CD4-positive, alpha-beta T cell (primary cell): ENCODE data around the gene CT45A9. TPM values are rescaled to one million over a fixed set of nuclear protein-coding genes. Genes with fewer than 3 reads are reported as not detected.
"Not testable (repeated sequence)": the region's sequence is repeated elsewhere in the genome, so short reads cannot be mapped to it uniquely, and the experiment has no call there.

ENCODE experiments used
- ATAC-seq: fragments of 200-7000 bp; cut with Tn5 transposase; one replicate; pipeline ENCODE4 v1.10.0; 2022; ENCODE audit warnings: mild to moderate bottlenecking; ENCODE audit not compliant: poor library complexity
- CTCF ChIA-PET: fragments of 350-600 bp; sonication (Branson Sonifier 250); formaldehyde crosslinking; loops from one replicate; lab custom pipeline; 2021; ENCODE audit warnings: antibody characterized with exemption, inconsistent platforms; lab: Charles Lee
- POLR2A ChIA-PET: fragments of 350-600 bp; sonication (Branson Sonifier 250); formaldehyde crosslinking; loops from one replicate; lab custom pipeline; 2021; ENCODE audit warnings: antibody characterized with exemption, inconsistent platforms; lab: Charles Lee
- DNase-seq, 14 experiments: peaks; one replicate each; pipeline ENCODE4 v3.0.0-alpha.2; 2013 to 2020; ENCODE audit warnings: mixed read lengths in 2 of 14
- H3K27ac ChIP-seq, 2 donors: one replicate each; pipeline versions ENCODE4 v1.5.1 to v1.7.0; 2013; ENCODE audit warnings: low read length in 2 of 2, low read depth in 1 of 2, mild to moderate bottlenecking in 1 of 2
- H3K27me3 ChIP-seq, 2 experiments: 1 replicate in 1 of 2; 2 replicates in 1 of 2; pipeline versions ENCODE4 v1.6.1 to v1.7.0; 2013; ENCODE audit warnings: low read length in 2 of 2, control low read depth in 1 of 2, mild to moderate bottlenecking in 1 of 2, moderate library complexity in 1 of 2; ENCODE audit not compliant: insufficient read depth in 2 of 2, control insufficient read depth in 1 of 2
- H3K36me3 ChIP-seq: one replicate; pipeline ENCODE4 v1.6.1; 2013; ENCODE audit warnings: low read length, control low read depth; ENCODE audit not compliant: insufficient read depth
- H3K4me1 ChIP-seq: one replicate; pipeline ENCODE4 v1.6.1; 2013; ENCODE audit warnings: low read length, control low read depth; ENCODE audit not compliant: insufficient read depth
- H3K4me3 ChIP-seq: one replicate; pipeline ENCODE4 v1.5.1; 2013; ENCODE audit warnings: mild to moderate bottlenecking, low read length, moderate library complexity
- H3K9me3 ChIP-seq, 2 experiments: 1 replicate in 1 of 2; 2 replicates in 1 of 2; pipeline versions ENCODE4 v1.6.1 to v1.7.0; 2013; ENCODE audit warnings: low read length in 2 of 2, mild to moderate bottlenecking in 2 of 2, control low read depth in 1 of 2, moderate library complexity in 1 of 2; ENCODE audit not compliant: control insufficient read depth in 1 of 2, insufficient read depth in 1 of 2
- H3K27ac Mint-ChIP-seq: one replicate; pipeline ENCODE4 v1.8.0; 2020; ENCODE audit warnings: mixed read lengths
- H3K27me3 Mint-ChIP-seq: one replicate; pipeline ENCODE4 v1.8.0; 2021; ENCODE audit warnings: mixed read lengths
- H3K36me3 Mint-ChIP-seq: one replicate; pipeline ENCODE4 v1.8.0; 2021; ENCODE audit warnings: low read depth, mixed read lengths
- H3K4me1 Mint-ChIP-seq: one replicate; pipeline ENCODE4 v1.8.0; 2021; ENCODE audit warnings: low read depth, mixed read lengths
- H3K4me3 Mint-ChIP-seq: one replicate; pipeline ENCODE4 v1.8.0; 2020; ENCODE audit warnings: mild to moderate bottlenecking, mixed read lengths
- H3K9me3 Mint-ChIP-seq: one replicate; pipeline ENCODE4 v1.8.0; 2020; ENCODE audit warnings: mixed read lengths
- CTCF ChIP-seq: fragments of 200-600 bp; IDR thresholded peaks from one replicate; pipeline ENCODE4 v1.8.0; 2022; ENCODE audit warnings: antibody characterized with exemption, mild to moderate bottlenecking
- intact Hi-C, 2 experiments: fragments of 100-400 bp; cut with DNase I in 1 of 2; cut with micrococcal nuclease in 1 of 2; formaldehyde crosslinking; loops; one replicate each; pipeline versions ENCODE4 v1.15.1 to v1.9.0; 2023 to 2025; cut with DNase I, micrococcal nuclease
- polyA plus RNA-seq, 2 donors: library from polyadenylated mRNA; unstranded; fragments of 120-200 nt; gene quantifications; one replicate each; pipeline ENCODE4 v1.2.1, GENCODE V29; 2013
- total RNA-seq, 174 experiments: library from RNA in 2 of 174; stranded (reverse) in 2 of 174; gene quantifications; one replicate each; pipeline ENCODE4 v1.2.3 and lab custom pipeline; 2021 to 2026

CT45A9 gene, protein sequence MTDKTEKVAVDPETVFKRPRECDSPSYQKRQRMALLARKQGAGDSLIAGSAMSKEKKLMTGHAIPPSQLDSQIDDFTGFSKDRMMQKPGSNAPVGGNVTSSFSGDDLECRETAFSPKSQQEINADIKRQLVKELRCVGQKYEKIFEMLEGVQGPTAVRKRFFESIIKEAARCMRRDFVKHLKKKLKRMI
- total RNA-seq: not detected
- polyA plus RNA-seq (2013, experiment 1 of 2): not detected
- polyA plus RNA-seq (2013, experiment 2 of 2): not detected
- 0 reads per million in 172 experiments for total RNA-seq (lab: John Stamatoyannopoulos, UW)

GRCh38 chrX:135871712-135872111, at the start of gene CT45A9:
TSS of gene CT45A9 (minus strand) at chrX:135871812. CDS start at chrX:135868061, 3,751 bp downstream.
- H3K9me3 ChIP-seq, H3K27me3 Mint-ChIP-seq, intact Hi-C loops, H3K36me3 ChIP-seq, POLR2A ChIA-PET, H3K4me3 Mint-ChIP-seq, H3K36me3 Mint-ChIP-seq, H3K4me1 Mint-ChIP-seq, H3K4me1 ChIP-seq, ATAC-seq, H3K4me3 ChIP-seq, CTCF ChIA-PET, H3K27ac Mint-ChIP-seq, H3K27me3 ChIP-seq, H3K27ac ChIP-seq, DNase-seq, H3K9me3 Mint-ChIP-seq: not testable (repeated sequence)

GRCh38 chrX:135920516-135920915, 48.9 kb upstream of the CT45A9 start:
- H3K4me3 ChIP-seq, H3K27me3 ChIP-seq, ATAC-seq, H3K27me3 Mint-ChIP-seq, POLR2A ChIA-PET, CTCF ChIA-PET, H3K4me1 Mint-ChIP-seq, H3K4me1 ChIP-seq, H3K9me3 Mint-ChIP-seq, H3K9me3 ChIP-seq, H3K36me3 ChIP-seq, H3K4me3 Mint-ChIP-seq, H3K27ac Mint-ChIP-seq, intact Hi-C loops, H3K36me3 Mint-ChIP-seq, H3K27ac ChIP-seq, DNase-seq: not testable (repeated sequence)

- ATAC-seq: no peak
- intact Hi-C loops: no loop called here
- H3K4me1 ChIP-seq: no peaks in the 10 kb centered on the region
- Mint-ChIP-seq H3K9me3 (no peaks in the 10 kb centered on the region), H3K27me3 (no peaks in the 10 kb centered on the region), H3K4me3 (no peak overlapping the region), H3K36me3 (no peaks in the 10 kb centered on the region), H3K27ac (no peak overlapping the region), H3K4me1 (no peaks in the 10 kb centered on the region)
- no peaks in the 10 kb centered on the region for H3K27me3 ChIP-seq
- no peaks in the 10 kb centered on the region for H3K36me3 ChIP-seq
- H3K4me3 ChIP-seq: no peak overlapping the region
- CTCF ChIA-PET: no interaction called here
- no peak overlapping the region for H3K27ac ChIP-seq
- H3K9me3 ChIP-seq: no peaks in the 10 kb centered on the region
- TF ChIP-seq CTCF: no peak
- POLR2A ChIA-PET: no interaction called here
- no peak for DNase-seq
These were observed 42.8 kb upstream of the CT45A9 start for GRCh38 chrX:135914404-135914803.

- ATAC-seq (no peak), DNase-seq (no peak)
- no peaks in the 10 kb centered on the region for H3K9me3 ChIP-seq
- no peaks in the 10 kb centered on the region for H3K4me1 Mint-ChIP-seq
- no peak overlapping the region for H3K4me3 ChIP-seq
- intact Hi-C loops: no loop called here
- no peaks in the 10 kb centered on the region for H3K27me3 ChIP-seq
- no peak for TF ChIP-seq CTCF
- no peaks in the 10 kb centered on the region for H3K4me1 ChIP-seq
- H3K4me3 Mint-ChIP-seq: no peak overlapping the region
- no peak overlapping the region for H3K27ac Mint-ChIP-seq
- peaks cover 11% of the 10 kb centered on the region for H3K27me3 Mint-ChIP-seq
- ChIA-PET POLR2A (no interaction called here), CTCF (no interaction called here)
- H3K27ac ChIP-seq: no peak overlapping the region
- no peaks in the 10 kb centered on the region for H3K9me3 Mint-ChIP-seq
- no peaks in the 10 kb centered on the region for H3K36me3 Mint-ChIP-seq
- H3K36me3 ChIP-seq: no peaks in the 10 kb centered on the region
These were observed 38.6 kb upstream of the CT45A9 start for GRCh38 chrX:135910251-135910650.
